Measurements from ENCODE around the gene SLC13A2.
"Not testable (repeated sequence)": the region's sequence is repeated elsewhere in the genome, so short reads cannot be mapped to it uniquely, and the experiment has no call there.

The SLC13A2 gene, protein sequence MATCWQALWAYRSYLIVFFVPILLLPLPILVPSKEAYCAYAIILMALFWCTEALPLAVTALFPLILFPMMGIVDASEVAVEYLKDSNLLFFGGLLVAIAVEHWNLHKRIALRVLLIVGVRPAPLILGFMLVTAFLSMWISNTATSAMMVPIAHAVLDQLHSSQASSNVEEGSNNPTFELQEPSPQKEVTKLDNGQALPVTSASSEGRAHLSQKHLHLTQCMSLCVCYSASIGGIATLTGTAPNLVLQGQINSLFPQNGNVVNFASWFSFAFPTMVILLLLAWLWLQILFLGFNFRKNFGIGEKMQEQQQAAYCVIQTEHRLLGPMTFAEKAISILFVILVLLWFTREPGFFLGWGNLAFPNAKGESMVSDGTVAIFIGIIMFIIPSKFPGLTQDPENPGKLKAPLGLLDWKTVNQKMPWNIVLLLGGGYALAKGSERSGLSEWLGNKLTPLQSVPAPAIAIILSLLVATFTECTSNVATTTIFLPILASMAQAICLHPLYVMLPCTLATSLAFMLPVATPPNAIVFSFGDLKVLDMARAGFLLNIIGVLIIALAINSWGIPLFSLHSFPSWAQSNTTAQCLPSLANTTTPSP

DNA sequence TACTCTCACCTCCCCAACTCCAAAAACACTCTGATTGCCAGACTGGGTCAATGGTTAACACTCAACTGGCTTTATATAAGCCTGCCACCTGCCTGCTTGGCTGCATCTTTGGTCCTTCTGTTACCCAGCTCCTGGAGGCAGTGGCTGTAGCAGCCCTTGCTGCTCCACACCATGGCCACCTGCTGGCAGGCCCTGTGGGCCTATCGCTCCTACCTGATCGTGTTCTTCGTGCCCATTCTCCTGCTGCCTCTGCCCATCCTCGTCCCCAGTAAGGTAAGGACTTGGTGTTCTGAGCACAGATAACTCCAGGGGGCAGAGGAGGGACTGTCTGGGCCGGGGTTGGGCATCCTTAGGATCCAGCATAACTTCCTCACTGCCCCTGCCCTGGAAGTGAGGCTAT is at the start of gene SLC13A2:
Gene SLC13A2, plus strand, starts transcription at position 103 of the 400 bp plus-strand sequence. Its CDS starts 69 bp downstream, at position 172.
- in situ Hi-C loops (cut with HindIII; ENCODE audit: low sequenced_read_pairs): no loop called here

DNA sequence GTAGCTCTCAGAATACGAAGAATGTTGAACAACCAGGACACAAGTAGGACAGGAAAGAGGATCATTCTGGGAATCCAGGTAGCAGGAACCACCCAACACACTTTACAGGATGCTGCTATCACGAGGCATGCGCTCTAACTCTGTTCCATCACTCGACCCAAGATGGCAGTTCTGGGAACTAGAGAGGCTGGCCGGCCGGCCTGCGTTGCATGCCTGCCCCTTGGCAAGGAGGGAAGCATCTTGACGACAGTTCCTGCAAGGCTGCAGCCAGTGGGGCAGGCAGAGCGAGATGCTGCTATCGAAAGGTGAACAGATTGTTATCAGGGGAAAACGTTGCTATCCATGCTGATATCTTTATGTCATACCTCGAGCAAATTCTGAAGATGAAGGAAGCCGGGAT is 48.2 kb upstream of the SLC13A2 start:
- in situ Hi-C loops (cut with HindIII; ENCODE audit: low sequenced_read_pairs): no loop called here

DNA sequence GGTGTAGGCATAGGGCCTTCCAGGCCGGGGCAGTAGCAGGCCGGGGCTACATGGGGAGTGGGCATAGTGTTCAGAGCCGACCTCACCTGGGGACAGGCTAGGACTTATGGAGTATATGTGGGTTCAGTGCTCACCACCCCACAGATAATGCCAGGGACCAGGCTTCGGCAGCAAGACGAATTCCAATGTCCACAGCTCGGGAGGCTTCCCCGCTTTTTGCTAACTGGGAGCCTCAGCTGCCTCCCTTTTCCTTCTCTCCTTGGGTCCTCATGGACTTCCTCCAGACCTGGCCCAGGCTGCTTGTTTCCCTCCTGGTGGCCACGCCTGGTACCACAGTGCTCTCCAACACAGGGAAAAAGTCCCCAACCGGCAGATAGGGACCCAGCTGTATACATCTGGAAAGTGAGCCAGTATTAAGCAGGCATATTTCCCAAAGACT is 47.3 kb upstream of the SLC13A2 start:
- in situ Hi-C loops (cut with HindIII; ENCODE audit: low sequenced_read_pairs): no loop called here

DNA sequence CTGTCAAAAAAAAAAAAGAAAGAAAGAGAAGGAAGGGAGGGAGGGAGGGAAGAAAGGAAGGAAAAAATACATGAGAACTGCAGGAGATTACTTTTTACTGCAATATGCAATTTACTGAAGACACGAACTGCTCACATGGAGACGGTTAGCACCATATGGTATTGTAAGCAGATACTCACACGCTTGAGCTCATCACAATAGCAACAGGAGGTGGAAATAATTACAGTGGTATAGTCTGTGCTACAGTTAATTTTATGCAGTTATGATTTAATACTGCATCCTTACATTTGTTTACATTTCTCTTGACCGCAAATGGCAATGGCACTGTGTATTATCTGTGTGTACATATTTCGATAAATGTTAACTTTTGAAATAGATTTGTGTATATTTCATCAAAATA is 46.1 kb upstream of the SLC13A2 start:
- in situ Hi-C loops (cut with HindIII; ENCODE audit: low sequenced_read_pairs): no loop called here

DNA sequence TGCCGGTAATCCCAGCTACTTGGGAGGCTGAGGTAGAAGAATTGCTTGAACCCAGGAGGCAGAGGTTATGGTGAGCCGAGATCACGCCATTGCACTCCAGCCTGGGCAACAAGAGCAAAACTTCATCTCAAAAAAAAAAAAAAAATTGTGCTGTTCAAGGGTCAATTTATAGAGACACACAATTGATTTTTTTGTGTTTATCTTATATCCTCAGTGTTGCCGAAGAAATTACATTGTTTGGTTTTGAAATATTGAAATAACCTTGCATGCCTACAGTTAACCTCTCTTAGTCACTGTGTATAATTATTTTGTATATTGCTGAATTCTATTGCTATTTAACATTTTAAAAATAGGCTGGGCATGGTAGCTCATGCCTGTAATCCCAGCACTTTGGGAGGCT is 45.5 kb upstream of the SLC13A2 start:
- in situ Hi-C loops (cut with HindIII; ENCODE audit: low sequenced_read_pairs): not testable (repeated sequence)

DNA sequence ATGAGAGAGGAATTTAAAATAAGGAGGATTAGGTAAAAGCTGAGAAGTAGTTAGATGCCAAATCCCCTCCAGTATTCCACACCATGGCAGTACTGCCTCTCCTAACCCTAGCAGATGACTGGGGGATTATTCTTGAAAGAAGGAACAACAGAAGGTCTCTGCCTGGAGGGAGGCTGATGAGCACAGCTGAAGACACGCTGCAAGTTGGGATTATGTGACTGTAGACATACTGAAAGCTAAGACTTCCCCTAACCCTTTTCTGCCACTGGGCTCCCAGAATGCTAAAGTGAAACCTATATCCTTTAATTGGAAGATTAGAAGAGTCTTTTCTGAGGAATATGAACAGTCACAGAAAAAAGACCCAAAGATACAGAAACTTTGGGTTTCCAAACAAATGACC is 39.7 kb upstream of the SLC13A2 start:
- in situ Hi-C loops (cut with HindIII; ENCODE audit: low sequenced_read_pairs): no loop called here

DNA sequence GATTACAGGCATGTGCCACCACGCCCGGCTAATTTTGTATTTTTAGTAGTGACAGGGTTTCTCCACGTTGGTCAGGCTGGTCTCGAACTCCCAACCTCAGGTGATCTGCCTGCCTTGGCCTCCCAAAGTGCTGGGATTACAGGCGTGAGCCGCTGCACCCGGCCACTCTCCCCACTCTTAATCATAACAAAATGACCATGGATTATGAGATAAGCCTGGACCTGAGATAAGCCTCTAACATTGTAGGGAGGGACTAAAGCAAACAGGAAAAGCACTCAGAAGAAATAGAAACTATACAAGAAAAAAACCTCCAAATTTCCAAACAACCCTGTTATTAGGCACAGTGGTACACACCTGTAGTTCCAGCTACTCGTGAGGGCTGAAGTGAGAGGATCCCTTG is 39.1 kb upstream of the SLC13A2 start:
- in situ Hi-C loops (cut with HindIII; ENCODE audit: low sequenced_read_pairs): not testable (repeated sequence)

DNA sequence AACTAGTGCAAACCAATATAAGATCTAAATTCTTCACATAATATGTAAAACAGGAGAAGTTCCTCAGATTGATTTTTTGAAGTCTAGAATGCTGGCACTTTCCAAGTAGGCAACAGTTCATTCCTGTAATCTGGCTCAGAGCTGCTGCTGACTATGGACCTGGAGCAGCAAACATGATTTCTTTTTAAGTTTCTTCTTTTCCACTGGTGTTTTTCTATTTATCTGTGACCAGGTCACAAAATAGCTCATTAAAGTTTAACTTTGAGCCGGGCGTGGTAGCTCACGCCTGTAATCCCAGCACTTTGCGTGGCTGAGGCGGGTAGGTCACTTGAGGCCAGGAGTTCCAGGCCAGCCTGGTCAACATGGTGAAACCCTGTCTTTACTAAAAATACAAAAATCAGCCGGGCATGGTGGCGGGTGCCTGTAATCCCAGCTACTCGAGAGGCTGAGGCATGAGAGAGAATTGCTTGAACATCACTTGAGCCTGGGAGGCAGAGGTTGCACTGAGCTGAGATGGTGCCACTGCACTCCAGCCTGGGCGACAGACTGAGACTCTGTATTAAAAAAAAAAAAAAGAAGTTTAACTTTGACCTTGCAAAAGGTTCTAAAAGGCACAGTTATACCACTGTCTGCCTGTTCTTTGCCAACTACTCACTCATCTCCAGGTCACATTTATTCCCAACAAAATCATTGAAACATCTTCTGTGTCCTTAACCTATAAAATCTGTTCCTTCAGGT is 29.4 kb upstream of the SLC13A2 start:
- in situ Hi-C loops (cut with HindIII; ENCODE audit: low sequenced_read_pairs): no loop called here

DNA sequence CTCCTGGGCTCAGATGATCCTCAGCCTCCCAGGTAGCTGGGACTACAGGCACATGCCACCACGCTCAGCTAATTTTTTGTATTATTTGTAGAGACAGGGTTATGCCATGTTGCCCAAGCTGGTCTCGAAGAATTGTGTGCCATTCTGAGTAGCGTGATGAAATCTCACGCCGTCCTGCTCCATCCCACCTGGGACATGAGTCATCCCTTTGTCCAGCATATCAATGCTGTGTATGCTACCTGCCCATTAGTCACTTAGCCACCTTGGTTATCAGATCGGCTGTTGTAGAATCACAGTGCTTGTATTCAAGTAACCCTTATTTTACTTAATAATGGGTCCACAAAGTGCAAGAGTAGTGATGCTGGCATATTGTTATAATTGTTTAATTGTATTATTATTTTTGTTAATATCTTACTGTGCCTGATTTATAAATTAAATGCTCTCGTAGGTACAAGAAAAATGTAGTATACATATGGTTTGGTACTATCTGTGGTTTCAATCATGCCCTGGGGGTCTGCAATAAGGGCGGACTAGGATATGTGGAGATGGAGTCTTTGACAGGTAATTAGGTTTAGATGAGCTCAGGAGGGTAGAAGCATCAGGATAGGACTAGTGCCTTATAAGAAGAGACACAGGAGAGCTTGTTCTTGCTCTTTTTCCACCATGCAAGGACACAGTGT is 26.6 kb upstream of the SLC13A2 start:
- in situ Hi-C loops (cut with HindIII; ENCODE audit: low sequenced_read_pairs): no loop called here

DNA sequence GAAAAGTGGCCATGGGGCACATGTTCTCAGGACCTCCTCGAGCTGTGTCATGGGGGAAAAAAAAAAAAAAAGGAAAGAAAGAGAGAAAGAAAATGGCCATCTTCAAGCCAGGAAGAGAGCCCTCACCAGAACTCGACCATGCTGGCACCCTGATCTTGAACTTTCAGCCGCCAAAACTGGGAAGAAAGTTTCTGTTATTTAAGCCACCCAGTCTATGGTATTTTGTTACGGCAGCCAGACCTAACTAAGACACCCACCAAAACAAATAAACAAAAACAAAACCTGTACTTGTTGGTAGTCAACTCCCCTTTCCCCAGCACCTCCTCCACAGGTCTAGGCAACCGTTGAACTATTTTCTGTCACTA is 26.1 kb upstream of the SLC13A2 start:
- in situ Hi-C loops (cut with HindIII; ENCODE audit: low sequenced_read_pairs): no loop called here

DNA sequence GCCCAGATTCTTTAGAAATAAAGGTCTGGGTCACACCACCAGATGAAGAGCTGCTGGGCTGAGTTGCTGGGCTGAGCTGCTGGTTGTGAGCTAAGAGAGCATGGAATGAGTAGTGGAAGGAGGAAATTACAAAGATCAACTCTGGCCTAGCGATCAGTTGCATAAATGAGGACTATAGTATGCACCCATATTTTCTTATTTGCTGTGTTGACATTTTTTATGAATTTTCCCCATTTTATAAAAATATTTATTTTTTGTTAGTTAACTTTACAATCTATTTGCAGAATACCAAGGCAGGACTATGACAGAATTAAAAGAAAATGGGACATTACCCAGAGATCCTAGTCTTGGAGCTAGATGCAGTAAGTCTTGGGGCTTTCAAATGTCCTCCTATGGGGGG is 23.6 kb upstream of the SLC13A2 start:
- in situ Hi-C loops (cut with HindIII; ENCODE audit: low sequenced_read_pairs): loop anchor here (5.0 kb wide), 1 partner anchor 62 kb away; no protein-coding TSS in a partner anchor

DNA sequence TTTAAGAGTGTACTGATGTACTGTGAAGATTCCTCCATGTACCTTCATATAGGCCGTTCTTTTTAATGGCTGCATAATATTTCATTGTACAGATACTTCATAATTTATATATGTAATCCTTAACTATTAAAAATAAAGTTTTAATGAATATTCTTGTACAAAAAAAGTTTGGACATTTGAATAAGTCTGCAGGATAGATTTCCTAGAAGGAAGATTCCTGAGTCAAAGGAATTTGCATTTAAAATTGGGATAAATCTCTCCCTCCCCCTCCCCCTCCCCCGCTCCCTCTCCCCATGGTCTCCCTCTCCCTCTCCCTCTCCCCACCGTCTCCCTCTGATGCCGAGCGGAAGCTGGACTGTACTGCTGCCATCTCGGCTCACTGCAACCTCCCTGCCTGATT is 15.6 kb upstream of the SLC13A2 start:
- in situ Hi-C loops (cut with HindIII; ENCODE audit: low sequenced_read_pairs): no loop called here

DNA sequence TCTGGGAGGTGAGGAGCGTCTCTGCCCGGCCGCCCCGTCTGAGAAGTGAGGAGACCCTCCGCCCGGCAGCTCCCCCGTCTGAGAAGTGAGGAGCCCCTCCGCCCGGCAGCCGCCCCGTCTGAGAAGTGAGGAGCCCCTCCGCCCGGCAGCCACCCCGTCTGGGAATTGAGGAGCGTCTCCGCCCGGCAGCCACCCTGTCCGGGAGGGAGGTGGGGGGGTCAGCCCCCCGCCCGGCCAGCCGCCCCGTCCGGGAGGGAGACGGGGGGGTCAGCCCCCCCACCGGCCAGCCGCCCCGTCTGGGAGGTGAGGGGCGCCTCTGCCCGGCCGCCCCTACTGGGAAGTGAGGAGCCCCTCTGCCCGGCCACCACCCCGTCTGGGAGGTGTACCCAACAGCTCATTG is 14.6 kb upstream of the SLC13A2 start:
- in situ Hi-C loops (cut with HindIII; ENCODE audit: low sequenced_read_pairs): not testable (repeated sequence)

DNA sequence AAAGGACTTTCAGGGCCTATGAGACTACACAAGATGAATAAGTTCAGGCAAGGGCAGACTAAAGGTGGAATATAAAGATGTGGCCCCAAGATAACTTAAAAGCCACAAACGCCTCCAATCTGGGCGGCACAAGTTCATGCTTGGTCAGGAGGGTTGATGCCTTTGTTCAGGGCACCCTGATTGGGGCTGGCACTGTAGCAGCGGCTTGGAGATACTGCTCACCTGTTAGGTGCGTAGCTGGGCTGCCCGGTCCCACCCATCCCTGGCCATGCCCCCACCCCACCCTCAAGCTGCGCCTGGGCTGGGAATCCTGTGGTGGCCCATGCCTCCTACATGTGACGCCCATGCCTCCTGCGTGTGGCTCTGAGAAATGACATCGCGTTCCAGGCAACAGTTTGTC is 12.5 kb upstream of the SLC13A2 start:
- in situ Hi-C loops (cut with HindIII; ENCODE audit: low sequenced_read_pairs): no loop called here

DNA sequence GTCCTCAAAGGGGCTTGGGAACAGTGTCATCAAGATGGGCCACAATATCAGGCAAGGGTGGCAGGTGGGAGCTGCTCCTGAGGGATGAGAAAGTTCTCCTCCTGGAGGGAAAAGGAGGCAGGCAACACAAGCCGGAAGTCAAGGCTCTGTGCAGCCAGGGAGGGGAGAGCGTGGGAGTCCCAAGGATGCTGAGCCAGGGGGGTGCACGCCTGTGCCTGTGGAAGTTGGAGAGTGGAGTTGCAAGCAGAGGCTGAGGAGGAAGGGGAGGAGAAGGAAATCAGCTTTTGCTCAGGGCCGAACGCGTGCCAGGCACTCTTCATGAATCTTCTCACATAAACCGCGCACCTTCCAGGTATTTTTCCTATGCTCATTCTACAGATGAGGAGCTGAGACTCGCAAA is 7.4 kb upstream of the SLC13A2 start:
- in situ Hi-C loops (cut with HindIII; ENCODE audit: low sequenced_read_pairs): no loop called here

DNA sequence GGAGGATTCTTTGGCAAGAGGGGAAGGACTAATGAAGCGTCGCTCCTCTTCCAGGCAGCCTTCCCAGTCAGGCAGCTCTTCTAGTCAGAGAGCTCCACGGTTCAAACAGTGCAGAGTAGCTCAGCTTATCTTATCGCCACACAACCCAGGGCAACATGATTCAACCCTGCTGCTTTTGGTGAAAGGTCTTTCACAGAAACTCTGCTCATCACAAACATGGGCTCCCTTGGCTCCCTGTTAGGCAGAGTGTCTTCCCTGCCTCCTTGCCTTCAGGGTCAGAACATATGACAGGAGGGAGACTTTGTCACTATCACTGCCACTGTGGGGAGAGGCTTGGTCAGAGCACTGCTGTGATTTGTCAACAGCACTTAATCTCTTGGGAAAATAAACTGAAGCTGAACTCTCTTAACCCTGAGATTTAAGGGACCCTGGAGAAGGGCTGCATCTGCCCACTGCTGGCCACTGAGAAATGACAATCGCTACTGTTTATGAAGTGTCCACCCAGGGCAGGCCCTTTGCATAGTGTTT is 6.9 kb upstream of the SLC13A2 start:
- in situ Hi-C loops (cut with HindIII; ENCODE audit: low sequenced_read_pairs): no loop called here

DNA sequence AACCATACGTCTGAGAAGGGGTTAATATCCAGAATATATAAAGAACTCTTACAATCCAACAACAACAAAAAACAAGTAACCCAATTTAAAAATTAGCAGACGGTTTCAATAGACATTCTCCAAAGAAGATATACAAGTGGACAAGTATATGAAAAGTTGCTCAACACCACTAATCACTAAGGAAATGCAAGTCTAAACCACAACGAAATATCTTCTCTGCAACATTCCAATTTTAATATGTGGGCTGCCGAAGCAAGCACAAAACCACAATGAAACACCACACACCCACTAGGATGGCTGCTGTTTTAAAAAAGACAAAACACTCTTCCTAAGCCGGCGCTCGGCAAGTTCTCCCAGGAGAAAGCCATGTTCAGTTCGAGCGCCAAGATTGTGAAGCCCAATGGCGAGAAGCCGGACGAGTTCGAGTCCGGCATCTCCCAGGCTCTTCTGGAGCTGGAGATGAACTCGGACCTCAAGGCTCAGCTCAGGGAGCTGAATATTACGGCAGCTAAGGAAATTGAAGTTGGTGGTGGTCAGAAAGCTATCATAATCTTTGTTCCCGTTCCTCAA is 5.9 kb upstream of the SLC13A2 start:
- in situ Hi-C loops (cut with HindIII; ENCODE audit: low sequenced_read_pairs): no loop called here

DNA sequence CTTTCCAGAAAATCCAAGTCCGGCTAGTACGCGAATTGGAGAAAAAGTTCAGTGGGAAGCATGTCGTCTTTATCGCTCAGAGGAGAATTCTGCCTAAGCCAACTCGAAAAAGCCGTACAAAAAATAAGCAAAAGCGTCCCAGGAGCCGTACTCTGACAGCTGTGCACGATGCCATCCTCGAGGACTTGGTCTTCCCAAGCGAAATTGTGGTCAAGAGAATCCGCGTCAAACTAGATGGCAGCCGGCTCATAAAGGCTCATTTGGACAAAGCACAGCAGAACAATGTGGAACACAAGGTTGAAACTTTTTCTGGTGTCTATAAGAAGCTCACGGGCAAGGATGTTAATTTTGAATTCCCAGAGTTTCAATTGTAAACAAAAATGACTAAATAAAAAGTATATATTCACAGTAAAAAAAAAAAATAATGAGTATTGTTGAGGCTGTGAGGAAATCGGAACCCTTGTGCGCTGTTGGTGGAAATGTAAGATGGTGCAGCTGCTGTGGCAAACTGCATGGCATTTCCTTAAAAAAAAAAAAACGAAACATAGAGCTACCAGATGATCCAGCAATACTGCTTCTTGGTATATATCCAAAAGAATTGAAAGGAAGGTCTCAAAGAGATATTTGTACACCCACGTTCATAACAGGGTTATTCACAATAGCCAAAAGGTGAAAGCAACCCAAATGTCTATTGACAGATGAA is 5.3 kb upstream of the SLC13A2 start:
- in situ Hi-C loops (cut with HindIII; ENCODE audit: low sequenced_read_pairs): not testable (repeated sequence)

DNA sequence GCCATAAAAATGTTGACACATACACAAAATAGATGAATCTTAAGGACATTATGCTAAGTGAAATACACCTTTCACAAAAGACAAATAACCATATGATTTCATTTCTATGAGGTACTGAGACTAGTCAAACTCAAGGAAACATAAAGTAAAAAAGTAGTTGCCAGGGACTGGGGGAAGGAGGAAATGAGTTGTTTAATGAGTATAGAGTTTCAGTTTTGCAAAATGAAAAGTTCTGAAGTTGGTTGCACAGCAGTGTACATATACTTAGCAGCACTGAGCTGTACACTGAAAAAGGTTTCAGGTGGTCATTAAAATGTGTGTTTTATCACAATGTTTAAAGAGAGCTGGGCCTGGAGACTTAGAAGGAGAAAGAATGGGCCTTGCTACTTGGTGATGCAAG is 4.7 kb upstream of the SLC13A2 start:
- in situ Hi-C loops (cut with HindIII; ENCODE audit: low sequenced_read_pairs): no loop called here

DNA sequence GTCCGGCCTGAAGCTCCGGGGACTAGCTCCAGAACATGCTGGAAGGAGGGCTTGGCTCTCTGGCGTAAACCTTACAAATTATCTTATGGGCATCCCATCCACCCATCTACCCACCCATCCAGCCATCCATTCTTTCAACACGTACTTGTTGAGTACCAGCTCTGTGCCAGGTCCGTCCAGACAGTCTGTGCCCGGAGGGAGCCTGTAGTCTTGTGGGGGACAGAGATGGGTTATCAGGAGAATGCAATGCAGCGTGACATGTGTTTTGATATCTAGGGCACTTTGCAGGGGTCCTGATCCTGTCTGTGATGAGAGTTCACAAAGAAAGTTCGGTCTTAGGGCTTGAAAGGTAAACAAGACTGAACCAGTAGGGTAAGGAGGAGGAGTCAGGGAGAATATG is 4.1 kb upstream of the SLC13A2 start:
- in situ Hi-C loops (cut with HindIII; ENCODE audit: low sequenced_read_pairs): no loop called here

Measured in endothelial cell of hepatic sinusoid (primary cell).